Activated CD4-positive, alpha-beta T cell treated with anti-CD3 and anti-CD28 coated beads, Interleukin-2, amount 10 ng/mL, durations not matched to agents 7 days and 5 days (primary cell): ENCODE data around the gene CGREF1. TPM values are rescaled to one million over a fixed set of nuclear protein-coding genes. Genes with fewer than 3 reads are reported as not detected.
"Not testable (repeated sequence)": the region's sequence is repeated elsewhere in the genome, so short reads cannot be mapped to it uniquely, and the experiment has no call there.

Source experiments
- CTCF ChIA-PET: fragments of 350-600 bp; sonication (Branson Sonifier 250); formaldehyde crosslinking; loops from one replicate; lab custom pipeline; 2021; ENCODE audit warnings: antibody characterized with exemption; lab: Charles Lee
- POLR2A ChIA-PET: fragments of 350-600 bp; sonication (Branson Sonifier 250); formaldehyde crosslinking; loops from one replicate; lab custom pipeline; 2021; ENCODE audit warnings: antibody characterized with exemption; lab: Charles Lee
- DNase-seq: peaks from one replicate; pipeline ENCODE4 v3.0.0-alpha.2; 2020
- H3K27ac Mint-ChIP-seq: one replicate; pipeline ENCODE4 v1.8.0; 2021; ENCODE audit warnings: mild to moderate bottlenecking, moderate library complexity, mixed read lengths
- H3K27me3 Mint-ChIP-seq: one replicate; pipeline ENCODE4 v1.8.0; 2021; ENCODE audit warnings: mixed read lengths
- H3K36me3 Mint-ChIP-seq: one replicate; pipeline ENCODE4 v1.8.0; 2021; ENCODE audit warnings: low read depth, mixed read lengths
- H3K4me1 Mint-ChIP-seq: one replicate; pipeline ENCODE4 v1.8.0; 2021; ENCODE audit warnings: mixed read lengths
- H3K4me3 Mint-ChIP-seq: one replicate; pipeline ENCODE4 v1.8.0; 2021; ENCODE audit warnings: mild to moderate bottlenecking, moderate library complexity, mixed read lengths
- H3K9me3 Mint-ChIP-seq: one replicate; pipeline ENCODE4 v1.8.0; 2021; ENCODE audit warnings: mixed read lengths
- total RNA-seq, 2 experiments: library from RNA; stranded (reverse); gene quantifications; one replicate each; pipeline ENCODE4 v1.2.3, GENCODE V29; 2021

CGREF1 gene
- total RNA-seq, 2 experiments from 2014 or later = 0.92 to 1.3 TPM

GRCh38 chr2:27122791-27123190, 3.9 kb upstream of the CGREF1 start:
- Mint-ChIP-seq H3K36me3 (no peaks in the 10 kb centered on the region), H3K4me3 (peak overlapping the region; percentile 81), H3K4me1 (peaks cover 16% of the 10 kb centered on the region), H3K27ac (peak overlapping the region; percentile 77), H3K9me3 (no peaks in the 10 kb centered on the region), H3K27me3 (peaks cover 36% of the 10 kb centered on the region)
- POLR2A ChIA-PET = no interaction called here
- CTCF ChIA-PET = interaction anchor here (0.9 to 2.5 kb wide), 3 partner anchors 12 to 20 kb away, joined by 3 to 11 read pairs (median 3); partner anchors contain the start of gene PREB
- no peak for DNase-seq

- Mint-ChIP-seq H3K9me3 (no peaks in the 10 kb centered on the region), H3K36me3 (no peaks in the 10 kb centered on the region), H3K27me3 (peaks cover 41% of the 10 kb centered on the region), H3K4me1 (peaks cover 16% of the 10 kb centered on the region), H3K4me3 (no peak overlapping the region), H3K27ac (no peak overlapping the region)
- POLR2A ChIA-PET = no interaction called here
- no peak for DNase-seq
- CTCF ChIA-PET = interaction anchor here (2.5 kb wide), 1 partner anchor 13 kb away, joined by 11 read pairs; the partner anchor contains the start of gene PREB
Observed at GRCh38 chr2:27121906-27122305, 3.0 kb upstream of the CGREF1 start.

- DNase-seq, H3K9me3 Mint-ChIP-seq, POLR2A ChIA-PET, H3K36me3 Mint-ChIP-seq, H3K27ac Mint-ChIP-seq: not testable (repeated sequence)
- CTCF ChIA-PET = interaction anchor here (1.5 kb wide), 1 partner anchor 13 kb away, joined by 5 read pairs; no protein-coding TSS in a partner anchor
- H3K4me1 Mint-ChIP-seq = peaks cover 16% of the 10 kb centered on the region
- peaks cover 41% of the 10 kb centered on the region for H3K27me3 Mint-ChIP-seq
- H3K4me3 Mint-ChIP-seq = peak overlapping the region; percentile 71
Observed at GRCh38 chr2:27119330-27119670, 372 bp upstream of the CGREF1 start.

- ChIA-PET POLR2A (no interaction called here), CTCF (interaction anchor here (1.5 kb wide), 1 partner anchor 14 kb away, joined by 5 read pairs; no protein-coding TSS in a partner anchor)
- Mint-ChIP-seq H3K27ac (no peak overlapping the region), H3K9me3 (no peaks in the 10 kb centered on the region), H3K36me3 (no peaks in the 10 kb centered on the region), H3K4me3 (peak overlapping the region; percentile 3), H3K4me1 (peaks cover 12% of the 10 kb centered on the region), H3K27me3 (peaks cover 40% of the 10 kb centered on the region)
- DNase-seq = no peak
Observed at GRCh38 chr2:27117995-27118524, 868 bp downstream of the CGREF1 start.

- H3K4me1 Mint-ChIP-seq = peaks cover 13% of the 10 kb centered on the region
- ChIA-PET CTCF (no interaction called here), POLR2A (no interaction called here)
- DNase-seq = no peak
- H3K27ac Mint-ChIP-seq = no peak overlapping the region
- no peak overlapping the region for H3K4me3 Mint-ChIP-seq
- no peaks in the 10 kb centered on the region for H3K9me3 Mint-ChIP-seq
- no peaks in the 10 kb centered on the region for H3K36me3 Mint-ChIP-seq
- H3K27me3 Mint-ChIP-seq = peaks cover 24% of the 10 kb centered on the region
Observed at GRCh38 chr2:27115519-27115918, 3.4 kb downstream of the CGREF1 start.

GRCh38 chr2:27111392-27112078, 7.4 kb downstream of the CGREF1 start:
- CTCF ChIA-PET = interaction anchor here (1.5 to 2.3 kb wide), 2 partner anchors 11 to 14 kb away, joined by 3 to 8 read pairs; no protein-coding TSS in a partner anchor
- H3K4me1 Mint-ChIP-seq, POLR2A ChIA-PET, H3K4me3 Mint-ChIP-seq, H3K27me3 Mint-ChIP-seq, H3K36me3 Mint-ChIP-seq, DNase-seq, H3K27ac Mint-ChIP-seq, H3K9me3 Mint-ChIP-seq: not testable (repeated sequence)

GRCh38 chr2:27110603-27111352, 8.2 kb downstream of the CGREF1 start:
- CTCF ChIA-PET = interaction anchor here (1.5 to 2.3 kb wide), 2 partner anchors 10 to 13 kb away, joined by 3 to 8 read pairs; no protein-coding TSS in a partner anchor
- DNase-seq, H3K27me3 Mint-ChIP-seq, H3K36me3 Mint-ChIP-seq, H3K9me3 Mint-ChIP-seq, H3K27ac Mint-ChIP-seq, POLR2A ChIA-PET, H3K4me3 Mint-ChIP-seq, H3K4me1 Mint-ChIP-seq: not testable (repeated sequence)

GRCh38 chr2:27109083-27109482, 9.8 kb downstream of the CGREF1 start:
- Mint-ChIP-seq H3K4me3 (no peak overlapping the region), H3K27me3 (peaks cover 6% of the 10 kb centered on the region), H3K4me1 (peaks cover 2% of the 10 kb centered on the region), H3K36me3 (no peaks in the 10 kb centered on the region), H3K27ac (no peak overlapping the region), H3K9me3 (no peaks in the 10 kb centered on the region)
- no peak for DNase-seq
- ChIA-PET POLR2A (no interaction called here), CTCF (interaction anchor here (0.6 to 2.1 kb wide), 4 partner anchors 10 to 398 kb away, joined by 3 to 6 read pairs (median 3); partner anchors contain the start of gene KHK)

GRCh38 chr2:27108221-27108620, 10.7 kb downstream of the CGREF1 start:
- peaks cover 6% of the 10 kb centered on the region for H3K27me3 Mint-ChIP-seq
- DNase-seq = no peak
- ChIA-PET POLR2A (interaction anchor here (0.6 kb wide), 1 partner anchor 563 kb away, joined by 3 read pairs; no protein-coding TSS in a partner anchor), CTCF (interaction anchor here (0.6 to 2.1 kb wide), 5 partner anchors 9 to 47 kb away, joined by 3 to 6 read pairs (median 3); partner anchors contain the start of gene KHK)
- no peaks in the 10 kb centered on the region for H3K36me3 Mint-ChIP-seq
- no peak overlapping the region for H3K27ac Mint-ChIP-seq
- H3K4me1 Mint-ChIP-seq = peaks cover 2% of the 10 kb centered on the region
- H3K4me3 Mint-ChIP-seq = no peak overlapping the region
- H3K9me3 Mint-ChIP-seq = no peaks in the 10 kb centered on the region

GRCh38 chr2:27105981-27106380, 12.9 kb downstream of the CGREF1 start:
- POLR2A ChIA-PET = no interaction called here
- CTCF ChIA-PET = interaction anchor here (0.6 to 1.8 kb wide), 5 partner anchors 9 to 174 kb away, joined by 3 to 5 read pairs (median 3); partner anchors contain the start of gene ABHD1

GRCh38 chr2:27102329-27102728, 16.6 kb downstream of the CGREF1 start:
- no peaks in the 10 kb centered on the region for H3K4me1 Mint-ChIP-seq
- no peak overlapping the region for H3K27ac Mint-ChIP-seq
- no peak for DNase-seq
- H3K27me3 Mint-ChIP-seq = peaks cover 3% of the 10 kb centered on the region
- CTCF ChIA-PET = interaction anchor here (0.5 to 1.1 kb wide), 4 partner anchors 21 to 177 kb away, joined by 3 to 6 read pairs (median 4); partner anchors contain the start of genes ABHD1 and OST4
- no peak overlapping the region for H3K4me3 Mint-ChIP-seq
- POLR2A ChIA-PET = no interaction called here
- no peaks in the 10 kb centered on the region for H3K36me3 Mint-ChIP-seq
- no peaks in the 10 kb centered on the region for H3K9me3 Mint-ChIP-seq

More at GRCh38 chr2:27105981-27106380, 12.9 kb downstream of the CGREF1 start:
- Mint-ChIP-seq H3K27me3 (peaks cover 6% of the 10 kb centered on the region), H3K4me3 (no peak overlapping the region), H3K4me1 (peaks cover 2% of the 10 kb centered on the region), H3K27ac (no peak overlapping the region), H3K36me3 (no peaks in the 10 kb centered on the region), H3K9me3 (no peaks in the 10 kb centered on the region)
- DNase-seq = no peak

- CTCF ChIA-PET = interaction anchor here (0.8 to 5.0 kb wide), 9 partner anchors 9 to 203 kb away, joined by 3 to 21 read pairs (median 3); partner anchors contain the start of gene KHK
- H3K36me3 Mint-ChIP-seq = no peaks in the 10 kb centered on the region
- H3K27ac Mint-ChIP-seq = no peak overlapping the region
- H3K4me1 Mint-ChIP-seq = peaks cover 14% of the 10 kb centered on the region
- no peak for DNase-seq
- no peaks in the 10 kb centered on the region for H3K27me3 Mint-ChIP-seq
- H3K4me3 Mint-ChIP-seq = no peak overlapping the region
- POLR2A ChIA-PET = no interaction called here
- no peaks in the 10 kb centered on the region for H3K9me3 Mint-ChIP-seq
Observed at GRCh38 chr2:27100036-27100435, 18.9 kb downstream of the CGREF1 start.
